MG63 (cell line): ENCODE data around the gene CPA4. TPM values are rescaled to one million over a fixed set of nuclear protein-coding genes. Genes with fewer than 3 reads are reported as not detected.

Experiments
- DNase-seq: peaks from one replicate; pipeline ENCODE4 v3.0.0-alpha.2; 2020
- H3K27me3 ChIP-seq: fragments of 250-450 bp; sonication (Bioruptor Pico); 2 replicates; pipeline ENCODE4 v1.5.1; 2020; ENCODE audit warnings: mild to moderate bottlenecking, moderate library complexity
- H3K36me3 ChIP-seq: fragments of 250-450 bp; sonication (Bioruptor Pico); 2 replicates; pipeline ENCODE4 v1.5.1; 2020; ENCODE audit warnings: mild to moderate bottlenecking, moderate library complexity
- H3K4me3 ChIP-seq: fragments of 250-450 bp; sonication (Bioruptor Pico); 2 replicates; pipeline ENCODE4 v1.5.1; 2020; ENCODE audit warnings: mild to moderate bottlenecking, moderate library complexity
- H3K9me3 ChIP-seq: fragments of 250-450 bp; sonication (Bioruptor Pico); 2 replicates; pipeline ENCODE4 v1.5.1; 2020; ENCODE audit warnings: mild to moderate bottlenecking, moderate library complexity
- total RNA-seq: library from RNA; depleted of rRNA; stranded (reverse); fragments of >200 nt; shearing (Covaris generic); gene quantifications from 2 replicates; pipeline ENCODE4 v1.2.3, GENCODE V29; 2014; ENCODE audit warnings: low replicate concordance

Gene CPA4
- total RNA-seq, 1 experiment from 2014 or later, result 238 TPM

DNA sequence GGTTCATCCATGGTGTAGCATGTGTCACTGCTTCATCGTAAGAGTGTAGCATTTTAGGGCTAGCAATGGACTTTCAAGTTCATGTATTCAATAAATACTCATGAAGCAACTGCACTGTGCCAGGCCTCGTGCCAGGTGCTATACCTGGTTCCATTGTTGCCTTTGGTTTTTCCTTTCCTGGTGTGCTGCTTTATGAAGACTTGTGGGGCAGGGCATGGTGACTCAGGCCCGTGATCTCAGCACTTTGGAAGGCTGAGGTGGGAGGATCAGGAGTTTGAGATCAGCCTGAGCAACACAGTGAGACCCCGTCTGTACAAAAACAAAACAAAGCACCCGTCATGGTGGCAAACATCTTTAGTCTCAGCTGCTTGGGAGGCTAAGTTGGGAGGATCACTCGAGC lies 2.2 kb upstream of the CPA4 start:
- Histone ChIP-seq H3K9me3 (no peaks in the 10 kb centered on the region), H3K27me3 (no peaks in the 10 kb centered on the region), H3K4me3 (no peak overlapping the region), H3K36me3 (no peaks in the 10 kb centered on the region)
- peak; percentile 66 for DNase-seq

DNA sequence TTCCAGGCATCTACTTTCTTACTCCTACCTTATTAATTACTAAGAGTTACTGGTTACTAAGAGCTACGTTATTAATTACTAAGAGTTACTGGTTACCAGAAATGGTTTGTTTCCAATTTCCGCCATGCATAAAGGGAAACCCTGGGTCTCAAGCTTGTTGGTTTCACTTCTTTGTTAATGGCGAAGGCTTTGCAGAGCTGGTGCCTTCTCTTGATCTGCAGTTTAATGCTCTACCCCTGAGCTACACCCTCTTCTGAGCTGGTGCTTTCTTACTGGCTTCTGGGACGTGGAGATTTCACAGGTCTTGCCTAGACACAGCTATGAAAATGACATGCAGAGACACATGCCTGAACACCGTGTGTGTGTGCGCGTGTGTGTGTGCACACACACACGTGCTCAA lies 560 bp downstream of the CPA4 start:
- no peaks in the 10 kb centered on the region for H3K9me3 ChIP-seq
- H3K36me3 ChIP-seq, result no peaks in the 10 kb centered on the region; the same call in none of the 2 replicates
- H3K27me3 ChIP-seq, result no peaks in the 10 kb centered on the region
- no peak for DNase-seq
- peak overlapping the region; percentile 36 for H3K4me3 ChIP-seq

DNA sequence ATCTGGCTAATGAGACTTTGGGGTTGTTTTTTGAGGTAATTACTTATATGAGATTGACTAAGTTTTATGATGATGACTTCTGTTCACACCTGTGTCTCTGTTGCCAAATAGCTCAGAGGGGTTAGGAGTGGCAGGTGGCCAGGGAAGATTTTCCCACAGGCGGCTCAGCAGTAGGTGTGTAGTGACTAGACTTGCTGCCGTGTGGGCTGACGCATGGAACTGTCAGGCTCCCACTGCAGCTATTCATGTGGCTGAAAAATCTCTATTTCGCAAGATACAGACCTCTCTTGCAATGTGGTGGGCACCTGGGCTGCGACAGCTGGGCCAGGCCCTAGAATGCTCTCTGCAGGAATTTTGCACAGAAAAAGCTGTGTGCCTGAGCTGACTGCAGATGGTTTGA lies 1.4 kb downstream of the CPA4 start:
- Histone ChIP-seq H3K4me3 (peak overlapping the region; percentile 36), H3K36me3 (peaks cover 2% of the 10 kb centered on the region), H3K9me3 (no peaks in the 10 kb centered on the region), H3K27me3 (no peaks in the 10 kb centered on the region)
- no peak for DNase-seq

DNA sequence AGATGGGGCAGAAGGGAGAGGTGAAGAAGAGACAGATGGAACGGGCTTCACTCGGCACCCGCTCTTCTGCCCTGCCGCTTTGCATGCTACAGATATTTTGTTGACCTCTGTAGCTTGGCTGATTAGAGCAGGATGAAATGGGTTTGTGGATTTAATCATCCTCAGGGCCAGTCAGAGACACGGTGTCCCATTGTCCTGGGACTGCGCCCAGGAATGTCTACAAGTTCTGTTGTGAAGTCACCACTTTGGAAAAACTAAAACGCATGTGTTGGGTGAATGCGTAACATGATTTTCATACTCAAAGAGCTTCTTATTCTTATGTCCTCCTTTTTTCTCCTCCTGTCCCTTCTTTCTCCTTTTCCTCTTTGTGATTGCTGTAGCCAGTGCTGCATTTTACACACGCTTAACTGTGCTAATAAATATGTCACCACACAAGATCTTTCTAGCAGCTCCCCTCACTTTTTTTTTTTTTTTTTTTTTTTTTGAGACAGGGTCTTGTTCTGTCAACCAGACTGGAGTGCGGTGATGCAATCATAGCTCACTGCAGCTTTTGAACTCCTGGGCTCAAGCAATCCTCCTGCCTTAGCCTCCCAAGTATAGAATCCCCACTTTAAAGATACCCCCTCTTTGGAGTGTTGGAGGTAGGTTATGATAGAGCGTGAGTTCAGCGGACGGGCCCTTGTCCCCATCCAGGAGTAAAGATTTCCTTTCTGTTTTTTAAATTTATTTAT lies 3.4 kb downstream of the CPA4 start:
- DNase-seq, result no peak

DNA sequence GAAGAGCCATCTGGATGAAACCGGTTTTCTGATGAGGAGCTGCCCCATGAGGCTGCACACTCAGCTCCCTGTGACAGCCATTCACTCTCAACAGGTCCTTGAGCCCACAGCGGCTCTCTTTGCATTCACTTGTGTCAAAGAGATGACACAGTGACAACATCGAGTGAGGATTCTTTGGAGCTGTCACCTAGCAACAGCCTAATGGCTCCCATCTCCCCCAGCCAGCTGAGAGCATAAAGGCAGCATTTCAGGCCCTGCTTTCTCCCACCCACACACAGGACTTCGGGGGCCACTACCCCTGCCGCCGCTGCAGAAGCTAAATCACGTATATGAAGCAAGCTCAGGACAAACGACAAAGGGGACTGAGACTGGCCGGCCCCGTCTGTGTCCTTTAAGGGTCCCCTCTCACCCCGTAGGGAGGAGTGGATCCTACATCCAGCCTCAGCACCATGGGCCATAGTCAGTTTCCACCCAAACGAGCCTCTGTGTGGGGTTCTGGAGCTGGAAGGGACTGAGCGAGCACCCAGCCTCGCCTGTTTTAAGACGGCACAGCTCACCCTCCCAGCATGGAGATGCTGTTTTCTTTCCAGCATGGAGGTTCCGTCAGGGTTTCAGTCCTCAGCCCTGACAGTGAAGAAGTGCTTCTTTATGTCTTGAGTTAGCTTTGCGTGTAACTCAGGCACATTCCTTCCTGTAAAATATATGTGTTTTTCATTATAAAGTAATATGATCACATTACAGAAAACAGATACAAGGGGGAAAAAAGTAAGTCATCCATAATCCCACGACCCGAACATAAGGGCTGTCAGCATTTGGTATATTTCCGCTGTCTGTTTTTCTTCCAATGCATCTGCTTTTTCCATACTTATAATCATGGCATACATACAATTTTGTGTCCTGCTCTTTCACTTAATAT lies 4.9 kb downstream of the CPA4 start:
- no peak for DNase-seq
- Histone ChIP-seq H3K36me3 (peaks cover 20% of the 10 kb centered on the region), H3K4me3 (no peak overlapping the region), H3K9me3 (no peaks in the 10 kb centered on the region), H3K27me3 (no peaks in the 10 kb centered on the region)

More for the DNA sequence above, 3.4 kb downstream of the CPA4 start:
- no peaks in the 10 kb centered on the region for H3K27me3 ChIP-seq
- peaks cover 17% of the 10 kb centered on the region for H3K36me3 ChIP-seq
- H3K9me3 ChIP-seq, result no peaks in the 10 kb centered on the region
- H3K4me3 ChIP-seq, result no peak overlapping the region

DNA sequence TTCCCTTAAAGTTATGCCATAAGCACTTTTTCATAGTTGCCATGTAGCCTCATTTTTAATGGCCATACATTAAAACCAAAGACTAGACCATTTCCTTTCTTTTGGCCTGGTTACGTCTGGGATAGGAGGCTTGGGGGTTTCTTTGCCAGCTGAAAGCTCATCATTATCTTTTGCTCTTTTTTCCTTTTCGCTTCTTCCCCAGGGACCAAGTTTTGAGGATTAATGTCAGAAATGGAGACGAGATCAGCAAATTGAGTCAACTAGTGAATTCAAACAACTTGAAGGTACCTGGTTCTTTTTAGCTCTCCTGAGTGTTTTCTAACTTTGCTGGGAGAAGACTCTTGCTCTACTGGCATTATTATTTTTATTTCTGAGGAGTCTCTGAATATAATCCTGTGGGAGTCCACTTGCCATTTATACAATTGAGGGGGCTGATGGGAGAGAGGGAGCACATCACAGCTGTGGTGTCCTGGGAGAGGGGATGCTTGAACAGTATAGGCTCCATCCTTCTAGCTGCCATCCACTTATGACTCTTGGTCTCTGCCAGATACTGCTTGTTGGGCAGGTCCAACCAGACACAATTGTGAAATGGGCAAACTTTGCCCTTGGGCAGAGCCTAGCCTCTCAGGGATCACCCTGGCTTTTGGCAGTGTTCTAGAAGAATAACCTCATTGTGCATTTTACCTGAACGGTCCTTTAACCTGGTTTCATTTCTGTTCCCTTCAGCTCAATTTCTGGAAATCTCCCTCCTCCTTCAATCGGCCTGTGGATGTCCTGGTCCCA lies 5.8 kb downstream of the CPA4 start:
- DNase-seq, result no peak
- peaks cover 25% of the 10 kb centered on the region for H3K36me3 ChIP-seq
- H3K27me3 ChIP-seq, result no peaks in the 10 kb centered on the region
- no peak overlapping the region for H3K4me3 ChIP-seq
- H3K9me3 ChIP-seq, result no peaks in the 10 kb centered on the region

DNA sequence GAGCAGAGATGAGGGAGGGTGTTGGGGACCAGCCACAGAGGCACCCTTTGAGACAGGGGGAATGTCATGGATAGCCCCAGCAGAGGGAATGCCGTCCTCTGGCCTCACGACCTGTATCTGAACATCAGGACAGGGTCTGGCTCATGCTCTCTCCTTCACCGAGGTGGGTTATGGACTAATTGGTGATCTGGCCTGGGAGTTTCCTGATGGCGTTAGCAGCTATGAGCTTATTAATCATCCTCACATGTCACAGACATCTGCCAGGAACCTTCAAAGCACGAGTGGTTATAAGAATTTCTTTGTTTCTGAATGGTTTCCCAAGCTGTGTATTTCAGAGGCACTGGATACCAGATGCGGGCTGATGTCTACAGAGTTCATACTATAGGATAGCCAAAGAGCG lies 6.9 kb downstream of the CPA4 start:
- H3K9me3 ChIP-seq, result no peaks in the 10 kb centered on the region
- no peaks in the 10 kb centered on the region for H3K27me3 ChIP-seq
- H3K36me3 ChIP-seq, result peaks cover 37% of the 10 kb centered on the region
- H3K4me3 ChIP-seq, result no peak overlapping the region
- DNase-seq, result no peak

DNA sequence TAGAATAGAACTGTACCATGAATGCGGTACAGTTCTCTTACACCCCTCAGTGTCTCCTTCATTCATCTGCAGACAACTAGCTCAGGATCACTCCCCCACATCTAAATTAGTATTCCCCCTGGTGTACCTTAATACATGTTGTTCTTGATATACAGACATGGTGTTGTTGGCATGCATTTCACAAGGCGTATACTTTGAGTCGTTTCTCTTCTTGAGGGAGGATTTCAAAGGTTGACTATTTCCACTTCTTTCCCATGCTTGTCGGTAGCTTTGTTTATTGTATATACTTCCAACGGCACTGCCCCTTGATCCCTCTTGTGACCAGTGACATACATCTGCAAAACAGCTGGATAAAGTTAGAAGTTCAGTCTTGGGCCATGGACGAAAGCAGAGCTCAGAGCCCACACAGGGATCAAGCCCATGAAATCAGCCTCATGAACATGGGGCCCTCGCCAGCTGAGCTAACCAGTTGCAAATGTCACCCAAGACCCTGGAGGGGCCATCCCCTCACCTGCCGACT lies 8.6 kb downstream of the CPA4 start:
- no peak for DNase-seq
- no peaks in the 10 kb centered on the region for H3K27me3 ChIP-seq
- H3K36me3 ChIP-seq, result peaks cover 45% of the 10 kb centered on the region
- H3K9me3 ChIP-seq, result no peaks in the 10 kb centered on the region
- no peak overlapping the region for H3K4me3 ChIP-seq

DNA sequence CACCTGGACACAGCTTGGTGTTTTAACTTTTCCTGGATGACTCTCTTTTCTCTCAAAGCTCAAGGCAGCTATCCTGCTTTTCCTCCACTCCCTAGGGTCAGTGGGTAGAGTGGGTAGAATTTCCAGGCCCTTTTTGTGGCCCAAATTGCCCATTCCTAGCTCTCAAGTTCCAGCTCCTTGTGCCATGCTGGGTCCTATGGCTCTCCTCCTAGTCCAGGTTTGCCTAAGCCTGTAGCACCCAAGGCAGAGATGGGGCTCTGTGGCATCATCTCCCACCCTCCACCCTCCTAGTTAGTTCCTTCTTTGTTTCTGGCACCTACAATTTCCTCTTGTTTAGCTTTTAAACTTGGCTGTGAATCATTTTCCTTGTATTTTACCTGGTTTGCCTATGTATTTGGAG lies 9.7 kb downstream of the CPA4 start:
- H3K9me3 ChIP-seq, result no peaks in the 10 kb centered on the region
- no peaks in the 10 kb centered on the region for H3K27me3 ChIP-seq
- peaks cover 49% of the 10 kb centered on the region for H3K36me3 ChIP-seq
- H3K4me3 ChIP-seq, result no peak overlapping the region
- DNase-seq, result no peak

DNA sequence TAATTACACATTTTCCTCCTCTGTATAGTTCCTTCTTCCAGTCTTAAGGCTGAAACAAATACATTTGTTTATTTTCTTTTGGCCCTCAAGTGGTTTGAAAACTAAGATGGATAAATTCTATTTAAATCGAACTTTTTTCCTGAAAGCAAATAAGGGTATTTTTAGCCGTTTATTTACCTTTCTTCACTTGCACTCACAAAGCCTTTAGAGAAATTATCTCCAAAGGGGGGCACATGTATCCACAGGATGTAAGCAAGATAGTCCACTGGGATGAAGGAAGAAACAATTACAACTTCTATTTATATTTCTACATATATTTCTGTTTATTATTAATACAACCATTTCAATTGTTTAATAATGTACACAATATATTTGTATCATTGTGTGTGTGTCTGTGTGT lies 10.2 kb downstream of the CPA4 start:
- Histone ChIP-seq H3K27me3 (no peaks in the 10 kb centered on the region), H3K4me3 (no peak overlapping the region), H3K36me3 (peaks cover 49% of the 10 kb centered on the region), H3K9me3 (no peaks in the 10 kb centered on the region)
- no peak for DNase-seq

DNA sequence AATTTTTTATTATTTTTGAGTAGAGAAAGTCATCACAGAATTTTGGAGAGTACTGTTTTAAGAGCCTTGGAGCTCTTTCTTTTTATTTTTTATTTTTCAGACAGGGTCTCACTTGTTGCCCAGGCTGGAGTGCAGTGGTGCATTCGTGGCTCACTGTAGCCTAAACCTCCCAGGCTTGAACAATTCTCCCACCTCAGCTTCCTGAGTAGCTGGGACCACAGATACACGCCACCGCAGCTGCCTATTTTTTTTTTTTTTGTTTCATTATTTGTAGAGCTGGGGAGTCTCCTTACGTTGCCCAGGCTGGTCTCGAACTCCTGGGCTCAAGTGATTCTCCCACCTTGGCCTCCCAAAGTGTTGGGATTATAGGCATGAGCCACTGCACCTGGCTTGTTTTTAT lies 10.6 kb downstream of the CPA4 start:
- H3K36me3 ChIP-seq, result peaks cover 49% of the 10 kb centered on the region
- no peaks in the 10 kb centered on the region for H3K27me3 ChIP-seq
- H3K9me3 ChIP-seq, result no peaks in the 10 kb centered on the region
- DNase-seq, result no peak
- no peak overlapping the region for H3K4me3 ChIP-seq

DNA sequence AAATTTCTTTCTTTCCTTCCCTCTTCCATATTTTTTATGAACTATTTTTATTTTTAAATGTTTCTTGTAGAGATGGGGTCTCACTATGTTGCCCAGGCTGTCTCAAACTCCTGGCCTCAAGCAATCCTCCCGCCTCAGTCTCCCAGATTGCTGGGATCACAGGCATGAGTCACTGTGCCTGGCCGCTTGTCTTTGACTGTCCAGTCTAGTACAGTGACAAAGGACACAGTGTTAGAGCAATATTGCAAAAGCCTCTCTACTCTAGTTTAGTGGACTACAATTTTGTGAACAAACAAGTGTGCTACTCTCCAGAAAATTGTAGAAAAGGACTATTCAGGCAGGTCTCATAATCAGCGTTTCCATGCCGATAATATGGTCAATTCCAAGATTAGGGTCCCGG lies 11.0 kb downstream of the CPA4 start:
- H3K9me3 ChIP-seq, result no peaks in the 10 kb centered on the region
- no peak for DNase-seq
- peaks cover 49% of the 10 kb centered on the region for H3K36me3 ChIP-seq
- H3K27me3 ChIP-seq, result no peaks in the 10 kb centered on the region
- no peak overlapping the region for H3K4me3 ChIP-seq

DNA sequence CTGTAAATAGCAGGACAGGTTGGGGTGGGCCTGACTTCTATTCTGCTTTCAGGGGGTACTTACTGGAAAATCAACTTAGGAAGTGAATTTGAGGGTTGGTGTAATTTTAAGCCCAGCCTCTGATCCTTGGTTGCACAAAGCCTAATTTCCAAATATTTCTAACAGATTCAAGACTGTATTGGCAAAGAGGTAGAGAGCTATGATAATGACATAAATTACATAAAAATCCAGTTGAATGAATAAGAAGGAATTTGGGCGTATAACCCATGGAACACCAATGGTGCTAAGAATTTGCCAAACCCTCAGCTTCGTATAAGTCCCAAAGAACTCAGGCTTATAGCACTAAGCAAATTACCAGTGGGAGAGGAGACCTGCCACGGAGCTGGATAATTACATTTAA lies 11.9 kb downstream of the CPA4 start:
- peaks cover 42% of the 10 kb centered on the region for H3K36me3 ChIP-seq
- no peaks in the 10 kb centered on the region for H3K27me3 ChIP-seq
- H3K4me3 ChIP-seq, result no peak overlapping the region
- no peak for DNase-seq
- H3K9me3 ChIP-seq, result no peaks in the 10 kb centered on the region

DNA sequence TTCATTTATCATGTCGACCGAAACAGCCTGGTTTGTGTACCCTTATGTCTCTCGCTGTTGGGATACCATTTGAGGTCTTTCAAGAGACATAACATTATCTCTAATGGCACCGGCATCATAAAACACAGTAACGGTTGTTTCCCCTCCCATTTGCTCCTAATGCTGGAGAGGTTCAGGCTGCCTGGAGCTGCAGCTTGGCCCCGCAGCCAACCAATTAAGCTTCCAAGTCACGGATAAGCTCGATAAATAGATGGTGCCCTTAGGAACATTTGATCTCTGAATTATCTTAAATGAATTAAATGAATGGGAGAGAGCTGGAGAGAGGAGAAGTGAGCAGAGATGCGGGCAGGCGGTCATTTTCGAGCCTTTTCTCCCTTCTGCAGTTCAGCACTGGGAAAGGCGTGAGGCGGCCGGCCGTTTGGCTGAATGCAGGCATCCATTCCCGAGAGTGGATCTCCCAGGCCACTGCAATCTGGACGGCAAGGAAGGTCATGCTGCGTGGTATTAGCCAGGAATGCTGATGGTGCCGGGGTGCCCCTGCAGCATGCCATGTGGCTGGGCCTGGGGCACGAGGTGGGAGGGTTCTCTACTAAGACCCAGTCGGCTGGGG lies 12.6 kb downstream of the CPA4 start:
- Histone ChIP-seq H3K4me3 (no peak overlapping the region), H3K9me3 (no peaks in the 10 kb centered on the region), H3K27me3 (no peaks in the 10 kb centered on the region), H3K36me3 (peaks cover 43% of the 10 kb centered on the region)
- no peak for DNase-seq

DNA sequence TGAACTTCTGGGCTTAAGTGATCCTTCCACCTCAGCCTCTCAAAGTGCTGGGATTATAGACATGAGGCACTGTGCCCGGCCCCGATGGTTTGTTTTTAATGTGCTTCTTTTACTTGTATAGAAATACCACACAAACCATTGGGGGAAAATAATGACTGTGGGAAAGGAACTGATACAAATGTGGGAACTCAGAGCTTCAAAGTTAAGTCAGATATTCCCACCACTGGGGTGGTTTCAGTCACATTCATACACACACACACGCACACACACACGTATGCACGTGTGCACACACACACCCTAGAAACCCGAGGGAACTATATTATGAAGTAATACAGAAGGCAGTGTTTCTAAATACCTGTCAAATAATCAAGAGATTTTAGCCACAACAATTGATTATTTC lies 17.0 kb downstream of the CPA4 start:
- peaks cover 32% of the 10 kb centered on the region for H3K36me3 ChIP-seq
- H3K27me3 ChIP-seq, result no peaks in the 10 kb centered on the region
- H3K4me3 ChIP-seq, result no peak overlapping the region
- no peak for DNase-seq
- H3K9me3 ChIP-seq, result no peaks in the 10 kb centered on the region

DNA sequence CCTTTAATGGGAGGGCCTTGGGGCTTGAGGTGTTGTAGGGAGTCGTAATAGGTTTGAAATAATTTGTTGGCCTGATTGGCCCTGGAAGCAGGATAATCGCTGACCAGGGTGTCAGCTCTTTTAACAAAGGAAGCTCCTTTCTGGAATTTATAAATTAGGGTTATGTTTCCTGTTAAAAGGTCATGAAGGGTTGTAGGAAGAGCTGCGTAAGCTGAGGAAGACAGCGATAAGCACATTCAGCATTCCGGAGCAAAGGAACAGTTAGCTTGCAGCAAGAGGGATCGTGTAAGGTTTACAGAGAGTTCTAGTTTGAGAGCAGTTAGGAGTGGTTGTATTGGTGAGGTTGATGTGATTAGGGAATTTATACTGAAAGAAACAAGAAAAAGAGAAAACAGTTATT lies 21.3 kb downstream of the CPA4 start:
- Histone ChIP-seq H3K27me3 (no peaks in the 10 kb centered on the region), H3K36me3 (peaks cover 34% of the 10 kb centered on the region), H3K4me3 (no peak overlapping the region), H3K9me3 (no peaks in the 10 kb centered on the region)
- no peak for DNase-seq
